22Rv1 (cell line): ENCODE results near the gene SPTAN1.

ENCODE experiments used
- ZFX ChIP-seq: fragments of 450-650 bp; IDR thresholded peaks from 2 replicates; pipeline ENCODE4 v1.6.1; 2017; ENCODE audit warnings: antibody characterized with exemption, borderline replicate concordance
- TF ChIP-seq, protein P1 (sequence below): fragments of 450-650 bp; IDR thresholded peaks from 2 replicates; pipeline ENCODE4 v1.5.1; 2017; ENCODE audit warnings: mild to moderate bottlenecking

DNA sequence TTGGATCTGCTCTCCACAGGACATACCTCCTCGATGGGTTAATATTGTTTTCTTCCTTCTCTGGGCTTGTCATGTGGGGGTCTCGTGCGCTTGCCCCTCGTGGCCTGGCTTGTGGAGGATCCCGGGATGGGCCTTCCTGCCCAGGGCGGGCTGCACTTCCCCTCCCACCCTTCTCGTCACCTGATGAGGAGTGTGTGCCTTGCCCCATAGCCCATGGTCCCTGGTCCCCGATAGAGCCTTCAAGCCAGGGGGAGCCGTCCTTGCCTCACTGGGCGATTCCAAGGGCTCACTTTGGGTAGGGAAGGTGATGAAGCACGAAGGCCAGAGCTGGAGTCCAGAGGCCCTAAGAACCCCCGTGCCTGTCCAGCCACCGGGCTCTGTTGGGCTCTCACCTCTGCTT, 75.5 kb downstream of the SPTAN1 start:
- TF ChIP-seq, protein P1, sequence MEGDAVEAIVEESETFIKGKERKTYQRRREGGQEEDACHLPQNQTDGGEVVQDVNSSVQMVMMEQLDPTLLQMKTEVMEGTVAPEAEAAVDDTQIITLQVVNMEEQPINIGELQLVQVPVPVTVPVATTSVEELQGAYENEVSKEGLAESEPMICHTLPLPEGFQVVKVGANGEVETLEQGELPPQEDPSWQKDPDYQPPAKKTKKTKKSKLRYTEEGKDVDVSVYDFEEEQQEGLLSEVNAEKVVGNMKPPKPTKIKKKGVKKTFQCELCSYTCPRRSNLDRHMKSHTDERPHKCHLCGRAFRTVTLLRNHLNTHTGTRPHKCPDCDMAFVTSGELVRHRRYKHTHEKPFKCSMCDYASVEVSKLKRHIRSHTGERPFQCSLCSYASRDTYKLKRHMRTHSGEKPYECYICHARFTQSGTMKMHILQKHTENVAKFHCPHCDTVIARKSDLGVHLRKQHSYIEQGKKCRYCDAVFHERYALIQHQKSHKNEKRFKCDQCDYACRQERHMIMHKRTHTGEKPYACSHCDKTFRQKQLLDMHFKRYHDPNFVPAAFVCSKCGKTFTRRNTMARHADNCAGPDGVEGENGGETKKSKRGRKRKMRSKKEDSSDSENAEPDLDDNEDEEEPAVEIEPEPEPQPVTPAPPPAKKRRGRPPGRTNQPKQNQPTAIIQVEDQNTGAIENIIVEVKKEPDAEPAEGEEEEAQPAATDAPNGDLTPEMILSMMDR = no peak
- TF ChIP-seq ZFX = no peak
